SK-N-SH treated with all-trans-retinoic acid at 6 μM for 48 hours (cell line): ENCODE data around the gene TBXAS1.

Source experiments
- ESRRG ChIP-seq: fragments of 250-450 bp; sonication (Bioruptor Pico); IDR thresholded peaks from 2 replicates; pipeline ENCODE4 v1.6.1; 2021; ENCODE audit warnings: mild to moderate bottlenecking
- ISL1 ChIP-seq: fragments of 250-450 bp; sonication (Bioruptor Pico); IDR thresholded peaks from 2 replicates; pipeline ENCODE4 v2.1.2; 2022; ENCODE audit warnings: mild to moderate bottlenecking, moderate library complexity
- TCF4 ChIP-seq: fragments of 250-450 bp; sonication (Bioruptor Pico); IDR thresholded peaks from 2 replicates; pipeline ENCODE4 v1.8.0; 2021; ENCODE audit warnings: mild to moderate bottlenecking, moderate library complexity, borderline replicate concordance
- ZNF565 ChIP-seq: fragments of 450-650 bp; formaldehyde crosslinking; conservative IDR thresholded peaks from 2 replicates; pipeline ENCODE4 v1.5.0; 2020; ENCODE audit warnings: low read depth, mild to moderate bottlenecking, moderate library complexity
- ZNF70 ChIP-seq: fragments of 450-650 bp; formaldehyde crosslinking; IDR thresholded peaks from 2 replicates; pipeline ENCODE4 v1.5.0; 2020; ENCODE audit warnings: mild to moderate bottlenecking, moderate library complexity
- TF ChIP-seq, protein P1 (sequence below): fragments of 250-450 bp; sonication (Bioruptor Pico); IDR thresholded peaks from 2 replicates; pipeline ENCODE4 v1.5.1; 2021; ENCODE audit warnings: mild to moderate bottlenecking, moderate library complexity

DNA sequence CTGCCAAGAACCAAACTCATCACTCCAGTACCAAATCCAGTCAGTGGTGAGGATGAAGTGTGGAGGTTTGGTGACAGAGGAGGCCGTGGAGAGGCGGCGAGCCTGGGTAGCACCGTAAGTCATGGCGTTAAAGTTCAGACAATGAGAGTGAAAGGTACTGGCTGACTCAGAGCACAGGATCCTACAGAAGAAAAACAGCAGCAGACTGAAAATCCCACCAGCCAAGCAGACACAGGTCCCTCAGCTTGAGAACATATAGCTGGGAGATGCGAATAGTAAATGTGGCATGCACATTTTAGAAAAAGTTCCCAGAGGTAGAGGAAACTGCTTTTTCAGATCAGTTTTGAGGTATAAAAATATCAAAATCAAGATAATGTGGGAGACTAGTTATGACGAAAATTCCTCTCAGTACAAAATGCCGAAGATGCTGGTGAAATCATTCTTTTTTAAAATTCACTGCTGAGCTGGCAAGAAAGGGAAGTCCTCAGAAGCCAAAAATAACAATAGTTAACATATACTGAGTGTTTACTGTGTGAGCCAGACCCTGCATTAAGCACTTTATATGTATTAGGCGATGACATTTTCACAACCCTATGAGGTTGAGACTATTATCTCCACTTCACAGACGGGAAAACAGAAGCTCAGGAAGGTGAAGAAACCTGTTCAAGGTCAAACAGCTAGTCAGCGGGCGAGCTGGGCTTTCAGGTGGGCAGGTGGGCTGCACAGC, 212.8 kb downstream of the TBXAS1 start:
- no peak for TF ChIP-seq ZNF70 (CRISPR knock-in tag)
- no peak for TF ChIP-seq ESRRG
- peak; percentile 44 for TF ChIP-seq ISL1 (CRISPR knock-in tag)
- no peak for TF ChIP-seq ZNF565 (CRISPR knock-in tag)
- TF ChIP-seq, protein P1, sequence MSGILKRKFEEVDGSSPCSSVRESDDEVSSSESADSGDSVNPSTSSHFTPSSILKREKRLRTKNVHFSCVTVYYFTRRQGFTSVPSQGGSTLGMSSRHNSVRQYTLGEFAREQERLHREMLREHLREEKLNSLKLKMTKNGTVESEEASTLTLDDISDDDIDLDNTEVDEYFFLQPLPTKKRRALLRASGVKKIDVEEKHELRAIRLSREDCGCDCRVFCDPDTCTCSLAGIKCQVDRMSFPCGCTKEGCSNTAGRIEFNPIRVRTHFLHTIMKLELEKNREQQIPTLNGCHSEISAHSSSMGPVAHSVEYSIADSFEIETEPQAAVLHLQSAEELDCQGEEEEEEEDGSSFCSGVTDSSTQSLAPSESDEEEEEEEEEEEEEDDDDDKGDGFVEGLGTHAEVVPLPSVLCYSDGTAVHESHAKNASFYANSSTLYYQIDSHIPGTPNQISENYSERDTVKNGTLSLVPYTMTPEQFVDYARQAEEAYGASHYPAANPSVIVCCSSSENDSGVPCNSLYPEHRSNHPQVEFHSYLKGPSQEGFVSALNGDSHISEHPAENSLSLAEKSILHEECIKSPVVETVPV (CRISPR knock-in tag): no peak
- TF ChIP-seq TCF4 (CRISPR knock-in tag): no peak
